GM19438 (cell line): Measurements from ENCODE around the gene INO80D.
"Not testable (repeated sequence)": the region's sequence is repeated elsewhere in the genome, so short reads cannot be mapped to it uniquely, and the experiment has no call there.

Experiments used
- ATAC-seq: cut with Tn5 transposase; IDR thresholded peaks from one replicate; pipeline ENCODE4 v1.9.1; 2021; ENCODE audit warnings: low read depth; ENCODE audit not compliant: unreplicated experiment

INO80D gene, protein sequence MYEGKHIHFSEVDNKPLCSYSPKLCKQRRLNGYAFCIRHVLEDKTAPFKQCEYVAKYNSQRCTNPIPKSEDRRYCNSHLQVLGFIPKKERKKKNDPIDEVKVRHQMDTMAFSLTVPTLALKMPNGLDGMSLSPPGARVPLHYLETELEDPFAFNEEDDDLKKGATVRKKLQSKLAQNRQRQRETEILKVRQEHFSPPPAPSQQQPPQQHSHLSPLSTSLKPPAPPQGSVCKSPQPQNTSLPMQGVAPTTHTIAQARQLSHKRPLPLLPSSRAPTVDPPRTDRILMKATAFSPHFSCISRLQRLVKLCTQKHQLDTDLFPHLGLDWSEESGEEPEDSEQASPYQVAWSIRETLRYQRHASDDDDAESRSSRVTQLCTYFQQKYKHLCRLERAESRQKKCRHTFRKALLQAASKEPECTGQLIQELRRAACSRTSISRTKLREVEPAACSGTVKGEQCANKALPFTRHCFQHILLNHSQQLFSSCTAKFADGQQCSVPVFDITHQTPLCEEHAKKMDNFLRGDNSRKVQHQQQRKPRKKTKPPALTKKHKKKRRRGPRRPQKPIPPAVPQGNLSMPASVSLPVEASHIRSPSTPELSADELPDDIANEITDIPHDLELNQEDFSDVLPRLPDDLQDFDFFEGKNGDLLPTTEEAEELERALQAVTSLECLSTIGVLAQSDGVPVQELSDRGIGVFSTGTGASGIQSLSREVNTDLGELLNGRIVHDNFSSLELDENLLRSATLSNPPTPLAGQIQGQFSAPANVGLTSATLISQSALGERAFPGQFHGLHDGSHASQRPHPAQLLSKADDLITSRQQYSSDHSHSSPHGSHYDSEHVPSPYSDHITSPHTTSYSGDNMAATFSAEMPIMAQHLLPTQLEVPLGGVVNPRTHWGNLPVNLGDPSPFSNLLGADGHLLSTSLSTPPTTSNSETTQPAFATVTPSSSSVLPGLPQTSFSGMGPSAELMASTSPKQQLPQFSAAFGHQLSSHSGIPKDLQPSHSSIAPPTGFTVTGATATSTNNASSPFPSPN

DNA sequence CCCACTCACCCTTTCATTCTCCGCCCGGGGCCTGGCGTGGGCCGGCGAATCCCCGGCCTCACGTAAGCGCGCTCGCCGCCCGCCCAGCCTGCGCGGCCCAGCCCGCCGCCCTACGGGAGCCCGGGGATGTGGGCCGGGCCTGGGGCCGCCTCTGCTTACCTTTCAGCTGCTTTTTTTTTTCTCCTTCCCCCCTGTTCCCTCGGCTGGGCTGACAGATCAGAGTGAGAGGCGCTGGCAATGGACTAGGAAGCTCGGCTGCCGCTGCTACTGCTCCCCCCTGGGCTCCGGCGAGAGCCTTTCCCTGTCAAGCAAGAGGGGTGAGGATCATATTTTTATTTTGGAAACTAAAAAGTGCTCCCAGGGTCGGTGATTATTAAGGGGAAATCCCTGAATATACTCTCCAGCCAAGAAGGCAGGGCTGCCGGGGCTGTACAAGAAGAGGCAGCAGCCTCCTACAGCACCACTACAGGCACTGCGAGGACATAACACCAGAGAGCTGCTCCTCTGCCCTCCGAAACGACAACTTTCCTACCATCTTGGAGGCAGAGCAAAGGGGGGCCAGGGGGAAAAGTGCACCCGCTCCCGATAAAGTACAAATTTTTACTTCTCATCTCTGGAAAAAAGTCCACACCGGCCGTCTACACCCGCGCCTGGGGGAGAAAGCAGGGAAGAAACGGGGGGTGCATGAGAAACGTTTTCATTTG lies at the start of gene INO80D:
TSS of gene INO80D (minus strand) at position 433 of the 704 bp plus-strand sequence. CDS start 23,158 bp downstream, outside the sequence.
- peak; percentile 85 for ATAC-seq

DNA sequence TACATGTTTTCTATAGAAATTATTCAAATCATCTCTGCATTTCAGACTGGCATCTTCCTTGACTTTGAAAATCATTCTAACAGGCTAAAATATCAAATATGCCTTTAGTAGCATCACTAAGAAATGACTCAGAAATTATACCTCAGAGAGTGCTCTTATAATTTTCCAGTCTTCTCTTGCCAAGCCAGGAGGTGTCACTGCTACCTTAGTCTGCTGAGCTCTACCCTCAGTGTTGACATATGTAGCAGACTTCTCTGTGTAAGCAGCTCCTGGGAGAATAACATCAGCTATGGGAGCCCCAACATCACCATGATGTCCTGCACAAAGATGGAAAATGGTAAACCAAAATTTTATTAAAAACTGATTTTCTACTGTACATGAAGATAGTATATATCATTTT lies 41.7 kb upstream of the INO80D start:
- no peak for ATAC-seq

DNA sequence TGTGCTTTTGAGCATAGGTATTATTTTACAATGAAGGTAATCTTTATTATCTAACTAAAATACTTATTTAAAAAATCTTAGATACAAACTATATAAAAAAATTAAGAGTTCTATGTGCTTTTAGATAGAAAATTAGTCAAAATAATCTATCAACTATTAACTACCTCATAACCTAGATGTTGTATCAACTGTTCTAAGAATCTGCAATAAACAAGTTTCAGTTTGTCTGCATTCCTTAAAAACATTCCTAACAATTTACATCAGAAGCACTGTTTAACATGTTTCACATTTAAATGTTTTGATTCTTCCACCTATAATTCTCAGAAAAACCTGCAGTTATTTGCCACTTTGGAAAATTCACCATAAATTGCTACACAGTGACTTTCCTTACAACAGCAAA lies 39.9 kb upstream of the INO80D start:
- ATAC-seq, result no peak

DNA sequence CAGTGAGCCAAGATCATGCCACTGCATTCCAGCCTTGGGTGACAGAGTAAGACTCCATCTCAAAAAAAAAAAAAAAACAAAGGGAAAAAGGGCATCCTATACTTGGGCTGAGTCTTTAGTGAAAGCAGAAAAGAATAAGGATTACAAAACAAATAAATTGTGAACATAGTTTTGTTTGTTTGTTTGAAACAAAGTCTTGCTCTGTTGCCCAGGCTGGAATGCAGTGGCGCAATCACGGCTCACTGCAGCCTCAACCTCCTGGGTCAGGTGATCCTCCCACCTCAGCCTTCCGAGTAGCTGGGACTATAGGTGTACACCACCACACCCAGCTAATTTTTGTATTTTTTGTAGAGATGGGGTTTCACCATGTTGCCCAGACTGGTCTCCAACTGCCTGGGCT lies 36.6 kb upstream of the INO80D start:
- not testable (repeated sequence) for ATAC-seq

DNA sequence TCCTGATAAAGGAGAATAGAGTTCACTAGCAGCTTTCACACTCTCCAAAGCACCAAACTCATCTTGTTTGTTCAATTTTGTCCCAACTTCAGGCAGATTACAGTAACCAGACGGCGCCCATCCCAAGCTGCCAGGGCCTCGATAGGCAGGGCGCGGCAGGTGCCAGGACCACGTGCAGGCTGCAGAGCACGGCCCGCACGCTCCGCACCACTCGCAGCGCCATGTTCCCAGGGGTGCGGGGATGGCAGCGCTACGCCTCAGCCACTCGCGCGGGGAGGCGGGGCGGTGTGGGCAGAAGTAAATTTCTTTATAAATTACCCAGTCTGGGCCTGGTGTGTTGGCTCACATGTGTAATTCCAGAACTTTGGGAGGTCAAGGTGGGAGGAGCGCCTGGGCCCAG lies 30.3 kb upstream of the INO80D start:
- no peak for ATAC-seq

DNA sequence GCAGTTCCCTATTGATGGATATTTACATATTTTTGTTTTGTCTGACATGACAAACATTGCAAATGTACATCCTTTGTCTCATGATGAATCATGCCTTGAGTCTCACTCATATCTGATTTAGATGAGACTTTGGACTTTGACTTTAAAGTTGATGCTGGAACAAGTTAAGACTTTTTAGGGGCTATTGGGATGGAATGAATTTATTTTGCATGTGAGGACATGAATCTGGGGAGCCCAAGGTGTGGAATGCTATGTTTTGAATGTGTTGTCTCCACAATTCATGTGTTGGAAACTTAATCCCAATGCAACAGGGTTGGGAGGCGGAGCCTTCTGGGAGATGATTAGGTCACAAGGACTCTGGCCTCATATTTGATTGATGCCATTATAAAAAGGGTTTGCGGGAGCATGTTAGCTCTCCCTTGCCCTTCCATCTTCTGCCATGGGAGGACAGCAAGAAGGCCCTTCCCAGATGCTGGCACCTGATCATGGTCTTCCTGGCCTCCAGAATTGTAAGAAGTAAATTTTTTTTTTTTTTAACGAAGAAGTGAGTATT lies 29.1 kb upstream of the INO80D start:
- no peak for ATAC-seq

DNA sequence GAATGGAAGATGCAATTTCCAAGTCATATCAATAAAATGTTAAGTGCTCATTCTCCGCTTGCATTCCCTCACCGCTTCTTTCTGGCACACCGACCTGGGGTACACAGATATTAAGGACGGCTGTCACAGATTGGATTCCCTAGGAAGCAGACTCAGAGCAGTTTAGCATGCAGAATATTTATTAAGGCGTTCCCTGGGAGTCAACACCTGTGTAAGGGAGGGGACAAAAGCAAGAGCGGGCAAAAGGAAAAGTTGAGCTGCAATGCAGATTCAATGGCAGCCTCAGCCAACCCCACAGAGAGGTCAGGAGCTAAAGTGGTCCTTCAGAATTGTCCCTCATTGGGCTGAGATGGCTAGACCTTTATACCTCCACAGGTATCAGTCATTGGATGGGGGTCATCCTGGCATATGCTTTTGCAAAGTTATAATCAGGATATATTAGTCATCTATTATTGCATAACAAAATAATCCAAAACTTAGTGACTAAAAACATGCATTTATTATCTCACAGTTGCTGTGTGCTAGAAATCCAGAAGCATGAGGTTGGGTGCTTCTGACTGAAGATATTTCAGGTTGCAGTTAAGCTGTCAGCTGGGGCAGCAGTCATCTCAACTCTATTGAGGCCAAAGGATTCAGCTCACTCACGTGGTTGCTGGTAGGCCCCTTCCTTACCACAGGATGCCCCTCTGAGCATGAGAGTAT lies 27.0 kb upstream of the INO80D start:
- ATAC-seq, result no peak

DNA sequence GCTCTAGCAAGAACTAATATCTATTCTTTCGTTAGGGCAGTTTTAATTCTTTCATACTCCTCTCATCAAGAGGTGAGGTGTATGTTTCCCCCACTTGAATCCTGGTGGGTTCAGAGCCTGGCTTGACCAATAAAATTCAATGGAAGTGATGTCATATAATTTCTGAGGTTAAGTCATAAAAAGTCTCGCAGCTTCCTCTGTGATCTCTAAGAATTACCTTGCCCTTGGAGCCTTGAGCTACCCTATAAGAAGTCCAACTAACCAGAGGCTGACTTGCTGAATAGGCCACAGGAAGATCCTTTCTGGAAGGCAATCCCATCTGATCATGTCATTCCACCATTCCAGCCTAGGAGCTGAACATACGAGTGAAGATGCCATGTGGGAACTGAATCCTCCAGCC lies 26.1 kb upstream of the INO80D start:
- no peak for ATAC-seq

DNA sequence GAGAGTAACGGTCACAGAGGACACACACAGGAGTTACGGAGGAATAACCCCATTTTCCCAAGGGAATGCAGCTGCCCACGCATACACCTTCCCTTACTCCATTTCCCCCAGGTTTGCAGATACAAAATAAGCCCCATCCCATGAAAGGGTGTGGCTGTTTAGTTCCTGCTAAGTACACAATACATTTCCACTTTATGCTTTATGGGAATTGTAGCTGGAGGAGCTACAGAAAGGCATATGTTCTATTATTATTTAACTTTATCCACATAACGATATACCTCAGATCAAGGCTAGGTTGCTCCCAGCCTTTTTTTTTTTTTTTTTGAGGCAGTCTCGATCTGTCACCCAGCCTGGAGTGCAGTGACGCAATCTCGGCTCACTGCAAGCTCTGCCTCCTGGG lies 22.7 kb upstream of the INO80D start:
- no peak for ATAC-seq

DNA sequence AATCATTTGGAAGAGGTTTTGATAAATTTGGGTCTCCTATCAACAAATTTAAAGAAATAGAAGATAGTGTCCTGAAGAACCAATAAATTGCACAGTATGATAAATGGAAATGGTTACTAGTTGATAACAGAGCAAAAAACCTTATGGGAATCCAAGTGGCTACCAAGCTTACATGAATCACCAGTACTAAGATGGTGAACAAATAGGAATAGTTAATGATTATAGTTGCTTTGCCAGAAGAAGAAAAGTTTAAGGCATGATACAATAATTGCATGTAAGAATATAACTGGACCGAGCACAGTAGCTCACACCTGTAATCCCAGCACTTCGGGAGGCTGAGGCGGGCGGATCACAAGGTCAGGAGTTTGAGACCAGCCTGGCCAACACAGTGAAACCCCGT lies 19.6 kb upstream of the INO80D start:
- no peak for ATAC-seq

DNA sequence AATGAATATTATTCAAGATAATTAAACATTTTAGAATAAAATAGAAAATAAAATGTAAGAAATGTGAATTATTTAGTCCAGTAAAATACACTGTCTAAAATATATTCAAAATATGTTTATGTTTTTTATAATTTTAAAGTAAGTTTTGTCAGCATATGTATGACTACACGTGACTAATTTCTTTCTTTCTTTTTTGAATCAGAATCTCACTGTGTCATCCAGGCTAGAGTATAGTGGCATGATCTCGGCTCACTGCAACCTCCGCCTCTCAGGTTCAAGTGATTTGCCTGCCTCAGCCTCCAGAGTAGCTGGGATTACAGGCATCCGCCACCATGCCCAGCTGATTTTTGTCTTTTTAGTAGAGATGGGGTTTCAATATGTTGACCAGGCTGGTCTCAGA lies 19.1 kb upstream of the INO80D start:
- no peak for ATAC-seq

DNA sequence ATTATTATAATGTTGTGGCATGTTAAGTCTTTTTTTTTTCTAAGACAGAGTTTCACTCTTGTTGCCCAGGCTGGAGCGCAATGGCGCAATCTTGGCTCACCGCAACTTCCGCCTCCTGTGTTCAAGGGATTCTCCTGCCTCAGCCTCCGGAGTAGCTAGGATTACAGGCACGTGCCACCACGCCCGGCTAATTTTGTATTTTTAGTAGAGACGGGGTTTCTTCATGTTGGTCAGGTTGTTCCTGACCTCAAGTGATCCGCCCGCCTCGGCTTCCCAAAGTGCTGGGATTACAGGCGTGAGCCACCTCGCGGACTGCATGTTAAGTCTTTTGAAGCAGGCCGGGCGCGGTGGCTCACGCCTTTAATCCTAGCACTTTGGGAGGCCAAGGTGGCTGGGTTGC lies 12.9 kb upstream of the INO80D start:
- not testable (repeated sequence) for ATAC-seq

DNA sequence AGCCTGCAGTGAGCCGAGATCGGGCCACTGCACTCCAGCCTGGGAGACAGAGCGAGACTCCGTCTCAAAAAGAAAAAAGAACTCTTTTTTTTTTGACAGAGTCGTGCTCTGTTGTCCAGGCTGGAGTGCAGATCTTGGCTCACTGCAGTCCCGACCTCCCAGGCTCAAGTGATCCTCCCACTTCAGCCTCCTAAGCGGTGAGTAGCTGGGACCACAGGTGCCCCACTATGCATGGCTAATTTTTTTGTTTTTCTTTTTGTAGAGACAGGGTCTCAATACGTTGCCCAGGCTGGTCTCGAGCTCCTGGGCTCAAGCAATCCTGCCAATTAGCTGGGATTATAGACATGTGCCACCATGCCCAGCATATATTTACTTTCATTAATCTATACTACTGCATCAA lies 12.5 kb upstream of the INO80D start:
- no peak for ATAC-seq

DNA sequence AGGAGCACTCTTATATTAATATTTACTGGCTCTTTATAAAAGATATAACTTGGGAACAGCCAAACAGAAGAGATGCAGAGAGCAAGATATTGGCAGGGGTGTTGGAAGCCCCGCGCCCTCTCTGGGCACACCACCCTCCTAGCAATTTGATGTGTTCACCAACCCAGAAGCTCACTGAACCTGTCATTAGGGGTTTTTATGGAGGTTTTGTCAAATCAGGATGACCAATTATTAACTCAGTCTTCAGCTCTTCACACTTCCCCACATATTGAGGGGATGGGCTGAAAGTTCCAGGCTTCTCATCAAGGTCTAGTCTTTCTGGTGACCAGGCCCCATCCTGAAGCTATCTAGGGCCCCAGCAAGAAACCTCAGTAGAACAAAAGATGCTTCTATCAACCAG lies 10.9 kb upstream of the INO80D start:
- ATAC-seq, result no peak

DNA sequence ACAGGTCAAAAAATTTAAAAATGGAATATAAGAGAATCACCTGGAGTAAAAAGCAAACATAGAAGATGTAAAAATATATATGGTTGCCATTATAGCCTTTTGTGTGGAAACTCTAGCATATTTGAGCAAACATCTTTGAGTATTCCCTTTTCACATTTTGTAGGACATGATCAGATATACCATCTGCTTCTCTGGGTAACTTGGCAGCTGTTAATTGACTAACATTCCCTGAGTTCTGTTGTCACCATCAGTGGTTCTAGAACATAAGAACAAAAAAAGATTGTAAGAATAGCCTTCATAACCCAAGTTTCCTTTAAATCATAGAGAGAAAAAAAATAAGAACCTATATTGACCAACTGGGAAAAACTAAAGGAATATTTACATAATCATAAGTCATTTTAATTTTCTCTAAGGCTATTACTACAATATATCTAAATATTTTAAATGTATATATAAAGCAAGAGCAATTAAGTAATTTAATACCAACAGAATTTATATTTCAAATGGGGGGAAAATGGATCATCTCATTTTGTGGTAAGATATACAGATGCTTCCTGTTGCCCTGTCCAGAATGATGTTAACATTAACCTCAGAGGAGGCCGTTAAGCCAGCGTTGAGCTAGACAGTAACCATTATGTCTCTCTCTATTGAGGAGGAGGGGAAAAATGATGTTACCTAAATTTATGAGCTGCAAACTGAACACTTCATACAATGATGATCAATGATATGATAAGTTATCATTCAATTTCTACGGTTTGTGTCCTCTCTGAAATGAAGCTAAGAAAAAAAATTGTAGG lies 9.8 kb upstream of the INO80D start:
- ATAC-seq, result no peak

DNA sequence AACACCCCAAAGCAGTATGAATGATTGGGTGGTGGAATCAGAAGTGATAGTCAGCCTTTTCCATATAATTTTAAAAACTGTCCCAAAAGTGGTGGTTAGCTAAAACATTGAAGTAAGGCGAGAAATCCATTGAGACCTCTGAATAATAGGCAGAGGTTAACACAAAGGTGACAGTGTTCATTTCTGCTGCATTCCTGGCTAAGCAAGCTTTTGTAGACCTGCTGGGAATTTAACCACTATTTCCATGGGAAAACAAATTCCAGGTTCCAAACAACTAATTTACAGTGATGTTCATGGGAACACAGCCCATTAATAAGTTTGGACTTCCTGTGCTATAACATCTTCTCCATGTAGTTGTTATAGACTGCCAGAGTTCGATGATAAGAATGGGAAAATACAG lies 6.3 kb upstream of the INO80D start:
- ATAC-seq, result no peak

DNA sequence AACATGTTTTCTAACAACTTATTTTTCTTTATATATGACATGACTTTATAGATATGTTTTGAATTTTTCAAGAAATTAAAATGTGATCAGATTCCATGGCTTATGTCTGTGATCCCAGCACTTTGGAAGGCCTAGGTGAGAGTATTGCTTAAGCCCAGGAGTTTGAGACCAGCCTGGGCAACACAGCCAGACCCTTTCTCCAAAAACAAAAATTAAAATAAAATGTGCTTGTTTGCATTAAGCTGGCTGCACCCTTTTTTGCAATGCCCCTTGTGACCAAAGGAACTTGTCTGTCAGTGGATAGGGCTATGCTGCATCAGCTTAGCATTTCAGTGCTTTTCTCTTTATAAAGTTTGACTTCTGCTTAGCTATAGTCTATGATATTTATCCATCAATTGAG lies 2.3 kb upstream of the INO80D start:
- no peak for ATAC-seq

DNA sequence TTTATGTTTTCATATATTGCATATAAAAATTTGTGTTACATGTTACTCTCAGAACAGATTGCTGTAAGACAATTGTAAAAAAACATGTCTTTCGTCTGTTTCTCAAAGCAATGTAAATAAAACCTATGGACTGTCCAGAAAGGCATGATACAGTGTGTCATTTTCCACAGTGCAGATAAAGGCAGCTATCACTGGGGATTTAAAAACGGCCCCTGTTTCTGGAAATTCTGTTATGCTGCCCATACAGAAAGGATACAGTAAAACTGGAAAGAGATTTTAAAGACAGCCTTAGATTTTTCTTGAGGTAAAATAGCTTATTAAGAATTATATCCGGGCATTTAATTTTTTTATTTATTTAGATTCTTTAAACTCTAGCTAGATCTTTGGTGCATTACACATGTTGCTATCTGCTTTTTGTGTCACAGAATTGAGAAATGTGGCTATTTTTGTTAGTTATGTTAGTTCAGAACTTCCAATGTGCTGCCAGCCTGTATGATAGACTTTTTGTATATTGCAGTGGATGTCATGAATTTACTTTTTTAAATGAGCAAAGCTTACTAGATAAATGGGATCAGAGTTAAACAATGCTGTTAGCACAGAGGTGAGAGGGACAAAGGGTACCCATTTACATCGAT lies 859 bp upstream of the INO80D start:
- ATAC-seq, result no peak
